Right kidney (tissue), 1 donor: ENCODE measurements around the gene MAGED1.
"Not testable (repeated sequence)": the region's sequence is repeated elsewhere in the genome, so short reads cannot be mapped to it uniquely, and the experiment has no call there.

Experiments used
- DNase-seq: peaks from one replicate; pipeline ENCODE4 v3.0.0-alpha.2; 2016

MAGED1 gene

GRCh38 chrX:51891821-51892551 lies 1.4 kb upstream of the MAGED1 start:
- DNase-seq, result no peak

- peak; percentile 56 for DNase-seq
Observed at GRCh38 chrX:51893931-51894696, 691 bp downstream of the MAGED1 start.

- peak; percentile 20 for DNase-seq
Observed at GRCh38 chrX:51894697-51895336, 1.4 kb downstream of the MAGED1 start.

- DNase-seq, result no peak
Observed at GRCh38 chrX:51896626-51897025, 3.2 kb downstream of the MAGED1 start.

GRCh38 chrX:51899741-51900140 lies 6.3 kb downstream of the MAGED1 start:
- DNase-seq, result no peak

- DNase-seq, result no peak
Observed at GRCh38 chrX:51902510-51903050, 9.2 kb downstream of the MAGED1 start.

GRCh38 chrX:51905152-51905551 lies 11.7 kb downstream of the MAGED1 start:
- DNase-seq, result not testable (repeated sequence)

- no peak for DNase-seq
Observed at GRCh38 chrX:51905711-51906110, 12.3 kb downstream of the MAGED1 start.

- DNase-seq, result no peak
Observed at GRCh38 chrX:51917604-51918003, 24.2 kb downstream of the MAGED1 start.

GRCh38 chrX:51922561-51922960 lies 29.1 kb downstream of the MAGED1 start:
- DNase-seq, result no peak

GRCh38 chrX:51931566-51932150 lies 38.2 kb downstream of the MAGED1 start:
- DNase-seq, result no peak
